Naive B cell (primary cell): ENCODE results near the gene VWCE. TPM values are rescaled to one million over a fixed set of nuclear protein-coding genes. Genes with fewer than 3 reads are reported as not detected.

ENCODE experiments used
- ATAC-seq, 2 donors: fragments of 150-1000 bp; cut with Tn5 transposase; 2 replicates each; pipeline ENCODE4 v1.10.0; 2021; ENCODE audit warnings: low read depth in 2 of 2, mild to moderate bottlenecking in 2 of 2, moderate library complexity in 2 of 2
- DNase-seq: peaks from one replicate; pipeline ENCODE4 v3.0.0; 2022
- H3K27ac Mint-ChIP-seq, 6 donors: one replicate each; pipeline ENCODE4 v1.8.0; 2020 to 2022; ENCODE audit warnings: mild to moderate bottlenecking in 6 of 6, mixed read lengths in 6 of 6, moderate library complexity in 5 of 6, inconsistent platforms in 2 of 6
- H3K27me3 Mint-ChIP-seq, 3 donors: one replicate each; pipeline ENCODE4 v1.8.0; 2021 to 2022; ENCODE audit warnings: mixed read lengths in 3 of 3, mild to moderate bottlenecking in 1 of 3
- H3K36me3 Mint-ChIP-seq, 2 donors: one replicate each; pipeline ENCODE4 v1.8.0; 2020 to 2022; ENCODE audit warnings: mixed read lengths in 2 of 2, inconsistent platforms in 1 of 2, mild to moderate bottlenecking in 1 of 2
- H3K4me1 Mint-ChIP-seq, 3 donors: one replicate each; pipeline ENCODE4 v1.8.0; 2020 to 2022; ENCODE audit warnings: mixed read lengths in 3 of 3, inconsistent platforms in 1 of 3, mild to moderate bottlenecking in 1 of 3, moderate library complexity in 1 of 3
- H3K4me3 Mint-ChIP-seq, 8 donors: one replicate each; pipeline ENCODE4 v1.8.0; 2020 to 2022; ENCODE audit warnings: mild to moderate bottlenecking in 8 of 8, mixed read lengths in 8 of 8, moderate library complexity in 8 of 8, inconsistent platforms in 2 of 8
- H3K9me3 Mint-ChIP-seq, 7 donors: one replicate each; pipeline ENCODE4 v1.8.0; 2020 to 2022; ENCODE audit warnings: mixed read lengths in 7 of 7, mild to moderate bottlenecking in 5 of 7, inconsistent platforms in 2 of 7, moderate library complexity in 1 of 7
- polyA plus RNA-seq, 6 donors: library from polyadenylated mRNA; unstranded; fragments of 300-500 nt; fragmentation: Illumina TruSeq; gene quantifications; one replicate each; pipeline ENCODE4 v1.2.3, GENCODE V29; 2021; ENCODE audit warnings: low read depth in 6 of 6

Gene VWCE
- polyA plus RNA-seq, 6 donors from 2014 or later, result 0.24 to 0.79 (median 0.76) TPM; not detected in 3

DNA sequence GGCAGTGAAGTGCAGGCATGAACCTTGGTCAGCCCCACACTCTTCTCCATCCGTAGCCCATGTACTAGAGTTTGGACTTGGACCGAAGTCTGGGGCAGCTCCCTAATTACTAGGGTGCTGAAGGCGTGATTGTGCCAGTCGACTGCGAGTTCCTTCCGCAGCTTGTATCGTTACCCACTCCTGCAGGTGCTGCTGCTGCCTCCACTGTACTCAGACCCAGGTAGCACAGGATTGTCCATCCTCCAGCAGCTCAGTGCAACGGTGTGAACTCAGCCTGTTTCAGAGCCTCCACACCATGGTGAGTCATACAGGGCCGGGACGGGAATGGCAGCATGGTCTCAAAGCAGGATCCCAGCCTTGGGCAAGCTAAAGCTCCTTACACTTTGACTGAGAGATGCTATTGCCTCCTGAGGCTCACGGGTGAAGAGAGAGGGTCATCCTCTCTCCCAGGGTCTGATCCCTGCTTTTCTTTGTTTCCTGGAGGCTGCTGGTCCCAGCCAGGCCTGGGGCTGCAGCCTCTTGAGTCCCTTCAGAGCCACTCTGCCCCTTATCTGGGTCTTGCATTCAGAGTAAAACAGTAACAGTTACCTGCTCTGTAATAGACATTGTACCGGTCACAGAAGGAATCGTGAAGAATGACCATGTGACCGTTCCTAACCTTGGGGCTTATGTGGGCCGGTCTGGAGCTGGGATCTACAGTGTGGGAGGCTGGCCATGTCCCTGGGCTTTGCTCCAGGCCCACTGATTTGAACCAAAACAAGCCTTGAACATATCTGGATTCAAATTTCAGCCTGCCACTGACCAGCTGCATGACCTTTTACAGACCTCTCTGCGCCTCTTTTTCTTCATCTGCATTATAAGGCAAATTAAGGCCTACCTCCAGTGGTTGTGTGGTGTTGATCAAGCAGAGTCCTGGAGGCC is 39.6 kb upstream of the VWCE start:
- Mint-ChIP-seq H3K36me3 (peaks cover 0 to 5% of the 10 kb centered on the region in 2 donors), H3K27ac (peak overlapping the region in 5 of 6 donors; percentile 36 to 98 (median 95)), H3K9me3 (no peaks in the 10 kb centered on the region), H3K27me3 (no peaks in the 10 kb centered on the region), H3K4me3 (peak overlapping the region; percentile 85 to 98 (median 94)), H3K4me1 (peaks cover 46 to 70% (median 58%) of the 10 kb centered on the region in 3 donors)
- DNase-seq, result no peak
- ATAC-seq, result no peak

DNA sequence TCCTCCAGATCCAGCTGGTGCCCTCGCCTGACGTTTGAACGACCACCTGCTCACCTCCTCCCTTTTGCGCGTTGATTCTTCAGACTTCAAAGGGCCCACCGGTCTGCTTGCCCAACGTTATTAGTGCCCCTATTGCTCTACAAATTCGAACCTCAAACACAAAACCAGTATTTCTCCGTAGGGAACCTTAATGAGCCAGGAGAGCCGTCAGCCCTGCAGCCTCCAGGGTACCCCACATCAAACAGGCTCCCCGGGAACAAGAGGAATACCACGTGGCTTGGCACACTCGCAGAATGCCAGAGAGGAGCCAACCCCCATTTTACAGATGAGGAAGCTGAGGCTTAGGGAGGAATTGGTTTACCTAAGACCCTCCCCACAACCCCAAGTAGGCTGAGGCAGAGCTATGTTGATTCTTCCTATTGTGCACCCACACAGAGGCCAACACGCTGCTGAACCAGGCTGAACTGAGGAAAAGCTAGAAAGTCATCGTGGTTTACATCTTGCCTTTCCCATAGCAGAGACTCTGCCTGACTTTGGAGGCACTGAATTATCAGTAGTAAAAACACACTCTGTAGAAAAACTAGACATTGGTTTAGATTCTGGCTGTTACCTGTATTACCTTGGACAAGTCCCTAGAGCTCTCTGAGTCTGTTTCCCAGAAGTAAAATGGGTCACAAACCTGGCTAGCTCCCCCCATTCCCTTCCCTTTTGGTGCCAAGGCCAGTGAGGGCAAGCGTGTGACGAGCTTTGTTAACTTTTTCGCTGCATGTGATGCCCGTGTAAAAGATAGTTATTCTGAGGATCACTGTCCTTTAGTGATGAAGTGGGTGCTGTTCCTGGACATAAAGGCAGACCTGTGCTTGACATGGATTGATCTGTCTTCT is 38.7 kb upstream of the VWCE start:
- Mint-ChIP-seq H3K4me3 (peak overlapping the region; percentile 85 to 98 (median 94)), H3K36me3 (peaks cover 0 to 8% of the 10 kb centered on the region in 2 donors), H3K27me3 (no peaks in the 10 kb centered on the region), H3K27ac (peak overlapping the region; percentile 88 to 98 (median 96)), H3K9me3 (no peaks in the 10 kb centered on the region), H3K4me1 (peaks cover 49 to 66% (median 66%) of the 10 kb centered on the region in 3 donors)
- no peak for DNase-seq
- ATAC-seq, result peak; percentile 19 to 27

- H3K9me3 Mint-ChIP-seq, result no peaks in the 10 kb centered on the region
- DNase-seq (peak; percentile 90), ATAC-seq (peak; percentile 87 to 90)
- peaks cover 0 to 8% of the 10 kb centered on the region in 2 donors for H3K36me3 Mint-ChIP-seq
- H3K27ac Mint-ChIP-seq, result peak within 1 kb of the TSS; percentile 88 to 98 (median 96)
- no peaks in the 10 kb centered on the region for H3K27me3 Mint-ChIP-seq
- peaks cover 46 to 66% (median 59%) of the 10 kb centered on the region in 3 donors for H3K4me1 Mint-ChIP-seq
- peak within 1 kb of the TSS; percentile 85 to 98 (median 94) for H3K4me3 Mint-ChIP-seq
These were observed 37.9 kb upstream of the VWCE start, which contains the start of the genes DDB1 and TKFC for GRCh38 chr11:61332797-61333549. Gene DDB1, minus strand, starts transcription at chr11:61333105. Its CDS starts 137 bp downstream, at chr11:61332968. Gene TKFC, plus strand, starts transcription at chr11:61333228. Its CDS starts 1,501 bp downstream, at chr11:61334729.

DNA sequence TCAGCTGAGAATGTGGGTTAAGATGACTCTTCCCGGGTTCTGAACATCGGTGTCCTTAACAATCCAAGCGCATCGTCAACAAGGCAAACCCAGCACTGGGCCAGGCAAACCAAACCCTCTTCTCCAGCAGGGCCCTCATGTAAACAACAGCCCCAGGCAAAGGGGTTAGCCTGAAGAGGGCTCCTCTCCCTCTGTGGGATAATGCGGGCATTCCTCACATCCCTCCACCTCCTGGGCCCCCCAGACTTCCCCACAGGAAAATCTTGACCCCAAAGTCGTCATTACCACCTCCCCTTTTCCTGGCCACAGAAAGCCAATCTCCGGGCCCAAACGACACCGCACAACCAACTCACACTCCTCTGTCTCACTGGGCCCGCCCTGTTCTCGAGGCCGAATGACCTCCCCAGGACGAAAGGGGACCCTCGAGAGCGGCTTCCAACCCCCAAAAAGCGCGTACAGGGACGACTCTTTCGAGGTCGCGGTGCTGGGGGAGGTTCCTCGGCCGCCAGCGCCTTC is 37.2 kb upstream of the VWCE start:
- peaks cover 49 to 66% (median 59%) of the 10 kb centered on the region in 3 donors for H3K4me1 Mint-ChIP-seq
- H3K36me3 Mint-ChIP-seq, result peaks cover 0 to 8% of the 10 kb centered on the region in 2 donors
- H3K27me3 Mint-ChIP-seq, result no peaks in the 10 kb centered on the region
- H3K27ac Mint-ChIP-seq, result peak overlapping the region; percentile 86 to 98 (median 94)
- ATAC-seq (no peak), DNase-seq (no peak)
- peak overlapping the region; percentile 85 to 98 (median 94) for H3K4me3 Mint-ChIP-seq
- no peaks in the 10 kb centered on the region for H3K9me3 Mint-ChIP-seq

- Mint-ChIP-seq H3K9me3 (no peaks in the 10 kb centered on the region), H3K27me3 (no peaks in the 10 kb centered on the region), H3K4me3 (peak overlapping the region; percentile 85 to 98 (median 94)), H3K27ac (peak overlapping the region in 5 of 6 donors; percentile 61 to 95 (median 86)), H3K36me3 (peaks cover 0 to 8% of the 10 kb centered on the region in 2 donors), H3K4me1 (peaks cover 44 to 60% (median 53%) of the 10 kb centered on the region in 3 donors)
- ATAC-seq (no peak), DNase-seq (no peak)
These were observed 36.5 kb upstream of the VWCE start for GRCh38 chr11:61331651-61332050.

- peak overlapping the region in 3 of 6 donors; percentile 26 to 91 (median 32) for H3K27ac Mint-ChIP-seq
- DNase-seq (no peak), ATAC-seq (no peak)
- H3K27me3 Mint-ChIP-seq, result no peaks in the 10 kb centered on the region
- no peaks in the 10 kb centered on the region for H3K9me3 Mint-ChIP-seq
- peaks cover 0 to 18% of the 10 kb centered on the region in 2 donors for H3K36me3 Mint-ChIP-seq
- H3K4me3 Mint-ChIP-seq, result peak overlapping the region in 1 of 8 donors; percentile 91
- peaks cover 44 to 48% (median 45%) of the 10 kb centered on the region in 3 donors for H3K4me1 Mint-ChIP-seq
These were observed 34.8 kb upstream of the VWCE start for GRCh38 chr11:61329871-61330270.

GRCh38 chr11:61328351-61328750 is 33.2 kb upstream of the VWCE start:
- H3K9me3 Mint-ChIP-seq, result no peaks in the 10 kb centered on the region
- H3K27me3 Mint-ChIP-seq, result no peaks in the 10 kb centered on the region
- DNase-seq (no peak), ATAC-seq (no peak)
- peaks cover 37 to 40% (median 38%) of the 10 kb centered on the region in 3 donors for H3K4me1 Mint-ChIP-seq
- H3K4me3 Mint-ChIP-seq, result no peak overlapping the region
- peak overlapping the region in 1 of 6 donors; percentile 20 for H3K27ac Mint-ChIP-seq
- H3K36me3 Mint-ChIP-seq, result peaks cover 0 to 27% of the 10 kb centered on the region in 2 donors

- Mint-ChIP-seq H3K27ac (peak overlapping the region in 1 of 6 donors; percentile 20), H3K27me3 (no peaks in the 10 kb centered on the region), H3K4me1 (peaks cover 30 to 36% (median 36%) of the 10 kb centered on the region in 3 donors), H3K9me3 (no peaks in the 10 kb centered on the region), H3K36me3 (peaks cover 3 to 31% of the 10 kb centered on the region in 2 donors), H3K4me3 (no peak overlapping the region)
- DNase-seq (no peak), ATAC-seq (no peak)
These were observed 32.6 kb upstream of the VWCE start for GRCh38 chr11:61327669-61328071.

- H3K27me3 Mint-ChIP-seq, result no peaks in the 10 kb centered on the region
- H3K4me1 Mint-ChIP-seq, result peaks cover 12 to 19% (median 18%) of the 10 kb centered on the region in 3 donors
- DNase-seq, result no peak
- H3K36me3 Mint-ChIP-seq, result peaks cover 13 to 44% of the 10 kb centered on the region in 2 donors
- no peak overlapping the region for H3K27ac Mint-ChIP-seq
- H3K4me3 Mint-ChIP-seq, result no peak overlapping the region
- H3K9me3 Mint-ChIP-seq, result no peaks in the 10 kb centered on the region
- no peak for ATAC-seq
These were observed 30.7 kb upstream of the VWCE start for GRCh38 chr11:61325649-61326414.

GRCh38 chr11:61315260-61315659 is 20.1 kb upstream of the VWCE start:
- Mint-ChIP-seq H3K27ac (no peak overlapping the region), H3K36me3 (peaks cover 22 to 29% of the 10 kb centered on the region in 2 donors), H3K9me3 (no peaks in the 10 kb centered on the region), H3K27me3 (no peaks in the 10 kb centered on the region), H3K4me1 (no peaks in the 10 kb centered on the region), H3K4me3 (no peak overlapping the region)
- no peak for ATAC-seq
- no peak for DNase-seq

DNA sequence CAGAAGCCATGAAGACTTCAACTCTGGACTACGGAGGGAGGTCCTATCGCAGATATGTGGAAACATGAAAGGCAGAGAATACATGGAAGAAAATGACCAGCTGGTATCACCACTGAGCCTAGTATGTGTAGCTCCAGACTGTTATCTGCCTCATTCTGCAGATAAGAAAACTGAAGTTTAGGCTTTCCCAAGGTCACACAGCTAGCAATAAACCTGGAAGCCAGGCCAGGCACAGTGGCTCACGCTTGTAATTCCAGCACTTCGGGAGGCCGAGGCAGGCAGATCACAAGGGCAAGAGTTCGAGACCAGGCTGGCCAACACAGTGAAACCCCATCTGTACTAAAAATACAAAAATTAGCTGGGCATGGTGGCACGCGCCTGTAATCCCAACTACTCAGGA is 15.6 kb upstream of the VWCE start:
- Mint-ChIP-seq H3K27ac (peak overlapping the region in 2 of 6 donors; percentile 24 to 53), H3K9me3 (no peaks in the 10 kb centered on the region), H3K27me3 (no peaks in the 10 kb centered on the region), H3K36me3 (peaks cover 14 to 23% of the 10 kb centered on the region in 2 donors), H3K4me1 (no peaks in the 10 kb centered on the region), H3K4me3 (no peak overlapping the region)
- no peak for DNase-seq
- ATAC-seq, result no peak

DNA sequence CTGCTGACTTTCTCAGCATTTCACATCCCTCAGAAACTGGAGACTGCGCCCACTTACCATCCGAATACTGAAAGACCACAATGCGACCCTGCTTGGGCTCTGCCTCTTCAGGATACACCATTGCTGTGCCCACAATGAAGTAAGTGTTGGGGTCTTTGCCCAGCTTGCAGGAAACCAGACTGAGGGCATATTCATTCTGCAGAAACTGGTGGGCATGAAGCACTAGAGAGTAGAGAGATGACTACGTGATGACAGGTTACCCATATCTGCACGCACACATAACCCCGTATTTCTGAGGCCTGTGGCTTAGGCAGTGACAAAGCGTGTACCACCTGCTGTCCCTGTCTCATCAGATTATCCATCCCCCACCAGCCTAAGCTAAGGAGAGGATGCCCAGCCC is 14.6 kb upstream of the VWCE start:
- DNase-seq (no peak), ATAC-seq (no peak)
- Mint-ChIP-seq H3K27ac (peak overlapping the region in 1 of 6 donors; percentile 64), H3K27me3 (no peaks in the 10 kb centered on the region), H3K36me3 (peaks cover 8 to 19% of the 10 kb centered on the region in 2 donors), H3K9me3 (no peaks in the 10 kb centered on the region), H3K4me3 (no peak overlapping the region), H3K4me1 (no peaks in the 10 kb centered on the region)
